Hippocampal formation (tissue), 2 donors: Measurements from ENCODE around the gene ZNF555.
"Not testable (repeated sequence)": the region's sequence is repeated elsewhere in the genome, so short reads cannot be mapped to it uniquely, and the experiment has no call there.

ENCODE experiments used
- DNase-seq, 2 donors: peaks; one replicate each; lab custom pipeline; 2025; lab: John Stamatoyannopoulos, UW

Gene ZNF555

GRCh38 chr19:2807379-2808128, 33.7 kb upstream of the ZNF555 start:
- DNase-seq, result no peak

DNA sequence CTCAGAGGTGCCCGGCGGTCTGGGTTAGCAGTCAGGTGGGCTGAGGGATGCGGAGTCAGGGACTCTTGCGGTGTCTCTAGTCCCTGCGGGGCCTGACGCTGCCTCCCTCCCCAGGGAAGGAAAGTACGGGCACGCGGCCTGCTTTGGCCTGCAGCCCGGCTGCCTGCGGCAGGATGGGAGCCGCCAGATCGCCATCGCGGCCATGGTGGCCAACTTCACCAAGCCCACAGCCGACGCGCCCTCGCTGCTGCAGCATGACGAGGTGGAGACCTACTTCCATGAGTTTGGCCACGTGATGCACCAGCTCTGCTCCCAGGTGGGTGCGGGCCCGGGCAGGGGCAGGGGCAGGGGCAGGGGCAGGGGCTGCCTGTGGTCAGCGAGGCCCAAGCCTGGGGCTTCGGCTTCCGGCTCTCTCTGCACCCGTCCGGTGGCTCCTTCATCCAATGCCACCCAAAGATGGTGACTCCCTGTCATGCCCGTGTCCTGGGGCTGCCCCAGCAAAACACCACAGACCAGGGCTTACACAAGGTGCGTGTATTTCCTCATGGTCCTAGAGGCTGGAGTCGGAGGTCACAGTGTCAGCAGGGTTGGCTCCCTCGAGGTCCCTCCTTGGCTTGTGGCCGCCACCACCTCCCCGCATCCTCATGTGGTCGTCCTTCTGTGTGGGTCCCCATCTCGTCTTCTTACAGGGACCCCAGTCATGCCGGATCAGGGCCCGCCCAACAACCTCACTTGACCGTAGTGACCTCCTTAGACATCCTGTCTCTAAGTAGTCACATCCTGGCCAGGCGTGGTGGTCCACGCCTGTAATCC, 32.9 kb upstream of the ZNF555 start:
- no peak for DNase-seq

- DNase-seq, result no peak
Observed at GRCh38 chr19:2809387-2810140, 31.7 kb upstream of the ZNF555 start.

DNA sequence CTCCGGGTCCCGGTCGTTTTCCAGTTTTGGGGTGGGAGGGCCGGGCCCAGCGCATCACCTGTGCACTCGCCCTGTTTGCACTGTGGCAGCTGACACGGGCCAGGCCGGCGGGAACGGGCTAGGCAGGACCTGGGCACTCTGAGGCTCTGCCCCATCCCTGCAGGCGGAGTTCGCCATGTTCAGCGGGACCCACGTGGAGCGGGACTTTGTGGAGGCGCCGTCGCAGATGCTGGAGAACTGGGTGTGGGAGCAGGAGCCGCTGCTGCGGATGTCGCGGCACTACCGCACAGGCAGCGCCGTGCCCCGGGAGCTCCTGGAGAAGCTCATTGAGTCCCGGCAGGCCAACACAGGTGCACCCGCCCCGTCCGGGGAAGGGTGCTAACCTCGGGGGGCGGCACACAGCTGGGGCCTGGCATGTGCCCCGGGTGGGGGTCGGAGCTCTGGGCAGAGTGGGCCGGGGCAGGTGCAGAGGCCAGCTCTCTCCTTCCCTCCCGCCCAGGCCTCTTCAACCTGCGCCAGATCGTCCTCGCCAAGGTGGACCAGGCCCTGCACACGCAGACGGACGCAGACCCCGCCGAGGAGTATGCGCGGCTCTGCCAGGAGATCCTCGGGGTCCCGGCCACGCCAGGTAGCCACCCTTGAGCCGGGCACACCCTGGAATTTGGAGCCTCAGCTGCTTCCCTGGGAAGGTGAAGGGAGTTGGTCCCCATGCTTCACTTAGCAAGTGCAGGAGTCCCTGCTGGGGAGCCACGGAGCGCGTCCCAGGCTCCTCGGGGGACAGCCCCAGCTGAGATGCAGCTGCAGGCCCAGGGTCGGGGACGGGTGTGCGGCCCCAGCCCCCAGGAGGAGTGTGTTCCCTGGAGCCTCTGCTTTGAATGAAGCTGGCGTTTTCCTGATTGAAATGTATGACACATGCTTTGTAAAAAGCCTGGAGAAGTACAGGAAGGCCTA, 30.9 kb upstream of the ZNF555 start:
- no peak for DNase-seq

DNA sequence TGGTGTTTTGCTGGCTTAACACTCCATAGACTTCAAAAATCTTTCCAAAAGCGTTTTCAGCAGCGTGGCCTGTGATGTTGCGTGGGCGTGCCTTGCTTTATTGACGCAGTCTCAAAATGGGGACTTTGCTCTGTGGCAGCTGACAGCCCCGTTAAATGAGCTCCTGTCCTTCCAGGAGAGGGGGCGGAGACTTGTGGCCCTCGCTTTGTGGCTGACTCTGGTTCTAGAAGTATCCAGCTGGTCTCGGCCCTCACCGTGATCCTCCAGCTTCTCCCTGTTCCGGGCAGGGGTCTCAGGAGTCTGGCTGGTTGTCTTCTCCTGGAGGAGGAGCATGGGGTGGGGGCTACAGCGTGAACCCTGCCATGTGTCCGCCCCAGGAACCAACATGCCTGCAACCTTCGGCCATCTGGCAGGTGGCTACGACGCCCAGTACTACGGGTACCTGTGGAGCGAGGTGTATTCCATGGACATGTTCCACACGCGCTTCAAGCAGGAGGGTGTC, 30.0 kb upstream of the ZNF555 start:
- no peak for DNase-seq

DNA sequence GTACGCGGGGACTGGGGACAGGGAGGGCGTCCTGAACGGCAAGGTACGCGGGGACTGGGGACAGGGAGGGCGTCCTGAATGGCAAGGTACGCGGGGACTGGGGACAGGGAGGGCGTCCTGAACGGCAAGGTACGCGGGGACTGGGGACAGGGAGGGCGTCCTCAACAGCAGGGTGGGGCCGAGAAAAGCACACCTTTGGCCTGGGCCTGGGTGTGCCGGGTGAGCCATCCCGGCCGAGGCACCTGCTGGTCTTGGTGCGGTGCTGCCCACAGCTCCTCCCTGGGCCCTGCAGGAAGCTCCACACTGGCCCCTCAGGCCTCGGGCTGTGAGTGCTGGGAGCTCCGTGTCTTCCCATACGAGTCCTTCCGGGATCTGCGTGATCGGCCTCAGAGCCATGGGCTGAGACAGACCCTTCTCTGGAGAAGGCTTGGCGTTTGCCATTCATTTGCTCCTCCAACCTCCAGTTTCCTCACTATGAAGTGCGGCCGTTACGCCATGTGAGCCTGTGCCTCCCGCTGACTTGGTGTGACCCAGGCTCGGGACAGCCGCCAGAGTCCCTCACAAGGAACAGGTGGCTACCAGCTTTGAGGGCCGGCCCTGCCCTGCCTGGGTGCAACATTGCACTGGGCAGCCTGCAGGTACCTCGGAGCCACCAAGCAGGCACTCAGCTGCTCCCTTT, 29.4 kb upstream of the ZNF555 start:
- DNase-seq, result no peak

GRCh38 chr19:2812414-2813234, 28.7 kb upstream of the ZNF555 start:
- no peak for DNase-seq

DNA sequence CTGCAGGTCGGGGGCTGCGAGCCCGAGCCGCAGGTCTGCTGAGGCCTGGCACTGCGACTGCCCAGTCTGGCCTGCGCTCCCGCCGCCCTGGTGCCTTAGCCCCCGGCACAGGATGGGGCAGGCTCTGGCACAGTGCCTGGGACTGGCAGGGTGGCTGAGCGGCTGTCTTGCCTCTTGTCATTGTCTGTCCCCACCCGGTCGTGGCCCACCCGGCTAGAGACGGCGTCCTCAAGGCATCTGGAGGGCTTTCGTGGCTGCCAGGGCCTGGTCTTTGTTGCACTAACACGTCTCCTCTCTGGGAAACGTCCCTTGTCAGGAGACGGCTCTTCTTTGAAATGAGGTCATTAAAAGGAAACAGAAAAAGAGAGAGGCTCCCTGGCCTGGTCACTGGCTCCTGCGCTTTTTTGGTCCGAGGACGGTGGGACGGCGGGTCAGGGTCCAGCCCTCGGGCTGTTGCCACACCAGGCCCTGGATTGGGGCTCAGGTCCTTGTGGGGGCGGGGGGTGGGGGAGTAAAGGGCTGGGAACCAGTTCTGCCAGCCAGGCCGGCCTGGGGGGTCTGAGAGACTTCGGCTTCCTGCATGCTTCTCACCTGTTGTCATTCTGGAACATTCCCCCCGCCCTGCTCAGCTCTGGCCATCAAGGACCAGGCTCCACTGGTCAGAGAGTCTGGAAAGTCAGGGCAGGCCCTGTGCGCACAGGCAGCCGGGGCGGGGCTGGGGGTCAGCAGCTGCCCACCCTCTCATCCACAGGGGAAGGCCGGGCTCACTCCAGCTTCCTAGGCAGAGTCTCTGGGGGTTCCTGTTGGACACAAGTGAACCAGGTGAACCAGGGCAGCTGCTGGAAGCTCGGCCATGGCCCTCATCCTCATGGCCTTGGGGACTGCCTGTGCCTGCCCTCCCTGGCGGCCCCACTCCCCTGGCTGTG, 27.8 kb upstream of the ZNF555 start:
- DNase-seq, result no peak

DNA sequence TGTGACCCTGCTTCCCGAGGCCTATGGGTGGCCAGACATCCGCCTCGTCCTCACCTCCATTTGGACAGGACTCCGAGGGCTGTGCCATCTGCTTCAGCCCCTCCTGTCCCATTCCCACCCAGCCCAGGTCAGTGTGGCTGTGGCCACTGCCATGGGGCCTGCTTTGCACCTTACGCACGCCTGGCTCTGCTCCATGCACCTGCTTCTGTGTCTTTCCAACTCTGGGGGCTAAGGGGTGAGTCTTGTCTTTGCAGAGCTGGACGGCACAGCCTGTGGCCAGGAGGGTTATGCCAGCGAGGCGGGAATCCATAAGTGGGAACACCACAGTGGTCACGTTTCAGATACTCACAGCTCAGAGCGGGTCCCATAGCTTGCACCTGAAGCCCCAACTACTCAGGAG, 26.8 kb upstream of the ZNF555 start:
- DNase-seq, result no peak

GRCh38 chr19:2815191-2815614, 26.1 kb upstream of the ZNF555 start:
- no peak for DNase-seq

DNA sequence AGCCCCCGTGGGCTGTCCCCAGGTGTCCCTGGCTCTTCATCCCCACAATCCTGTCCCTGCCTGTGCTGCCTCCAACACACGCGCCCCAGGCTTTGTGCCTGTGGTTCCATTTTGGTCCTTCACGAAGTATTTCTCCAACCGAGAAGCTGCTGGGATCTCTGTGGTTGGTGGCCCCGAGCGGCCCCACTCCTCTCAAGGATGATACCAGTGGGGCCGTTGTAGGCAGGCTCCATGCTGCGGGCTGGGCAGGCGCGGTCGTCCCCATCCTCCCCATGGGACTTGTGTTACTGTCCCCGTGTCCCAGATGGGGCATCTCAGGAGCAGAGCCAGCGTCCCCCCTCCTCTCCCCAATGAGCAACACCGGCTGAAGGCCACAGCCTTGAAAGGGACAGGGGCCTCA, 25.4 kb upstream of the ZNF555 start:
- DNase-seq, result no peak

DNA sequence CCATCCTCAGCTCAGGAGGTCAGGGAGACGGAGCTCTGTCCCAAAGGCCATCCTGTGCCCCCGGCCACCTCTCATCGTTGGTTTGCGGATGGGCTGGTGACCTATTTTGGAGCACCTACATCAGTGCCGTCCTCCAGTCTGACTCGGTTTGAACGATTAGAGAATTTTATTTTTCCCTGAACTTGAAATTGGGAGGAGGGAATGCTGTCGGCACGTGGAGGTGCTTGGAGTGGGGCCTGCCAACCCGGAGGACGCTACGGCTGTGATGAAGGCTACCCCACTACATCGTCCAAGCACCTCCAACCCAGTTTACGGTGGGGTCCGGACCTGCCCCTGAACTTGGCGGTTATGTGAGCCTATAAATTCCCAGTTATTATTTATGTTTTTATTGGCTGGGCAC, 24.6 kb upstream of the ZNF555 start:
- no peak for DNase-seq

GRCh38 chr19:2817237-2817829, 23.9 kb upstream of the ZNF555 start:
- not testable (repeated sequence) for DNase-seq

- DNase-seq, result peak; percentile 84 to 92
Observed at GRCh38 chr19:2819540-2820111, 21.6 kb upstream of the ZNF555 start, which contains the start of gene ZNF554. ZNF554 (plus strand) TSS chr19:2819868; CDS start chr19:2820072, 204 bp downstream.

DNA sequence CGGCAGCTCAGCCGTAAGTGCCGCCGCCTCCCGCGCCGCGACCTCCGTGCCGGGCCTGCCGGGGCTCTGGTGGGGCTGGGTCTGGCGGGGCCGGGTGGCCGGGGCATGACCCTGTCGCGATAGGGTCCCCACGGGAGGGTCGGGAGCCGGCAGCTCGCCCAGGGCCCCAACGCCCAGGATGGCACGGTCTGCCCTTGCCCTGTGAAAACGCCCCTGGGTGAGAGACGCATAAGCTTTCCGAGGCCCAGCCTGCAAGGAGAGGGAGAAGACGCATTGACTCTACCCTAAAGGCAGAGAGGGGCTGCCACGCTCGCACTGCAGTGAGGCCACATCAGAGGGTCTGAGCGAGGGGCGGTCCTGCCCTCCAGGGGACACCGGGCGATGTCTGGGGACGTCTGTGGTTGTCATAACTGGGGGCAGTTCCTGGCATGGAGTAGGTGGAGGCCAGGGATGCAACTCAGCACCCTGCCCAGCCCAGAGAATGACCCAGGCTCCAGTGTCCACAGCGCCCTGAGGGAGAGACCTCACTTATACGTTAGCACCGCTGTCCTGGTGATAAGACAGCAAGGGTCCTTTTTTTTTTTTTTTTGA, 21.1 kb upstream of the ZNF555 start:
- DNase-seq, result no peak

- DNase-seq, result no peak
Observed at GRCh38 chr19:2822846-2823245, 18.4 kb upstream of the ZNF555 start.

GRCh38 chr19:2823646-2824045, 17.6 kb upstream of the ZNF555 start:
- DNase-seq, result no peak
